Trophoblast cell (in vitro differentiated cells and primary cell): ENCODE results near the gene LRP5.
"Not testable (repeated sequence)": the region's sequence is repeated elsewhere in the genome, so short reads cannot be mapped to it uniquely, and the experiment has no call there.

Experiments
- DNase-seq, 2 donors: peaks; one replicate each; pipeline ENCODE4 v3.0.0-alpha.2; 2016
- H2AFZ ChIP-seq: 2 replicates; pipeline ENCODE4 v1.6.1; 2013; ENCODE audit warnings: low read length, moderate library complexity, mild to moderate bottlenecking; ENCODE audit not compliant: insufficient read depth, poor library complexity
- H2AK5ac ChIP-seq: 2 replicates; pipeline ENCODE4 v1.6.1; 2013; ENCODE audit warnings: mild to moderate bottlenecking, low read length
- H2BK120ac ChIP-seq: 2 replicates; pipeline ENCODE4 v1.6.1; 2013; ENCODE audit warnings: low read length, mild to moderate bottlenecking, moderate library complexity; ENCODE audit not compliant: insufficient read depth, poor library complexity
- H2BK12ac ChIP-seq: 2 replicates; pipeline ENCODE4 v1.6.1; 2013; ENCODE audit warnings: mild to moderate bottlenecking, low read length, moderate library complexity
- H2BK5ac ChIP-seq: 2 replicates; pipeline ENCODE4 v1.6.1; 2013; ENCODE audit warnings: low read length, low read depth, moderate library complexity, mild to moderate bottlenecking; ENCODE audit not compliant: poor library complexity
- H3K14ac ChIP-seq: 2 replicates; pipeline ENCODE4 v1.6.1; 2013; ENCODE audit warnings: mild to moderate bottlenecking, low read length
- H3K18ac ChIP-seq: 2 replicates; pipeline ENCODE4 v1.6.1; 2013; ENCODE audit warnings: mild to moderate bottlenecking, low read length
- H3K23ac ChIP-seq: 2 replicates; pipeline ENCODE4 v1.6.1; 2013; ENCODE audit warnings: low read length
- H3K27ac ChIP-seq: 2 replicates; pipeline ENCODE4 v1.5.1; 2013; ENCODE audit warnings: low read depth, mild to moderate bottlenecking, inconsistent platforms, low read length, moderate library complexity
- H3K27me3 ChIP-seq: 2 replicates; pipeline ENCODE4 v1.6.1; 2013; ENCODE audit warnings: inconsistent platforms, mild to moderate bottlenecking, low read length, moderate library complexity; ENCODE audit not compliant: insufficient read depth
- H3K36me3 ChIP-seq, 2 experiments: 1 replicate in 1 of 2; 2 replicates in 1 of 2; pipeline ENCODE4 v1.6.1; 2013; ENCODE audit warnings: low read length in 2 of 2, mild to moderate bottlenecking in 2 of 2, moderate library complexity in 1 of 2; ENCODE audit not compliant: insufficient read depth in 2 of 2, control insufficient read depth in 1 of 2
- H3K4ac ChIP-seq: 2 replicates; pipeline ENCODE4 v1.6.1; 2013; ENCODE audit warnings: low read depth, mild to moderate bottlenecking, low read length, moderate library complexity
- H3K4me1 ChIP-seq, 2 experiments: 1 replicate in 1 of 2; 2 replicates in 1 of 2; pipeline ENCODE4 v1.6.1; 2013; ENCODE audit warnings: low read length in 2 of 2, mild to moderate bottlenecking in 2 of 2, moderate library complexity in 1 of 2; ENCODE audit not compliant: insufficient read depth in 2 of 2, control insufficient read depth in 1 of 2
- H3K4me2 ChIP-seq: 2 replicates; pipeline ENCODE4 v1.6.1; 2013; ENCODE audit warnings: inconsistent platforms, mild to moderate bottlenecking, low read length, moderate library complexity
- H3K4me3 ChIP-seq: 2 replicates; pipeline ENCODE4 v1.5.1; 2013; ENCODE audit warnings: mild to moderate bottlenecking, low read depth, low read length, inconsistent platforms
- H3K79me1 ChIP-seq: one replicate; pipeline ENCODE4 v1.6.1; 2013; ENCODE audit warnings: low read length
- H3K79me2 ChIP-seq: 2 replicates; pipeline ENCODE4 v1.6.1; 2013; ENCODE audit warnings: low read length, mild to moderate bottlenecking; ENCODE audit not compliant: control insufficient read depth, insufficient read depth, poor library complexity
- H3K9ac ChIP-seq: 2 replicates; pipeline ENCODE4 v1.6.1; 2013; ENCODE audit warnings: mild to moderate bottlenecking, low read length
- H3K9me3 ChIP-seq: 2 replicates; pipeline ENCODE4 v1.6.1; 2013; ENCODE audit warnings: low read depth, mild to moderate bottlenecking, control low read depth, inconsistent platforms, low read length; ENCODE audit not compliant: insufficient read depth
- H4K12ac ChIP-seq: 2 replicates; pipeline ENCODE4 v1.6.1; 2013; ENCODE audit warnings: low read depth, mild to moderate bottlenecking, low read length, moderate library complexity
- H4K8ac ChIP-seq: 2 replicates; pipeline ENCODE4 v1.6.1; 2013; ENCODE audit warnings: low read depth, mild to moderate bottlenecking, low read length, moderate library complexity
- H4K91ac ChIP-seq: one replicate; pipeline ENCODE4 v1.6.1; 2013; ENCODE audit warnings: low read depth, mild to moderate bottlenecking, low read length, moderate library complexity
- WGBS: extraction: QIAGEN DNeasy Blood & Tissue Kit; methylation state at CpG from one replicate; pipeline ENCODE4 v1.1.7; 2013; ENCODE audit warnings: missing lambda C conversion rate; ENCODE audit not compliant: insufficient read length, insufficient coverage; ENCODE audit errors: extremely low coverage; 5-methylcytosine and 5-hydroxymethylcytosine counted together

The LRP5 gene

GRCh38 chr11:68297812-68298658 lies 14.4 kb upstream of the LRP5 start:
- no peak overlapping the region for H3K23ac ChIP-seq
- H2AFZ ChIP-seq = no peak overlapping the region
- no peaks in the 10 kb centered on the region for H3K27me3 ChIP-seq
- H3K4me3 ChIP-seq = no peak overlapping the region
- H2BK12ac ChIP-seq = no peak overlapping the region
- DNase-seq = peak; percentile 56 to 83
- H3K36me3 ChIP-seq = no peaks in the 10 kb centered on the region
- H3K79me2 ChIP-seq = no peaks in the 10 kb centered on the region
- H4K8ac ChIP-seq = no peak overlapping the region
- no peak overlapping the region for H3K9ac ChIP-seq
- H3K79me1 ChIP-seq = no peaks in the 10 kb centered on the region
- H3K4ac ChIP-seq = no peak overlapping the region
- H4K91ac ChIP-seq = no peak overlapping the region
- H3K18ac ChIP-seq = no peak overlapping the region
- H2BK120ac ChIP-seq = no peak overlapping the region
- no peak overlapping the region for H3K27ac ChIP-seq
- H3K9me3 ChIP-seq = peaks cover 2% of the 10 kb centered on the region
- H3K4me2 ChIP-seq = no peak overlapping the region
- H3K14ac ChIP-seq = no peak overlapping the region
- no peaks in the 10 kb centered on the region for H3K4me1 ChIP-seq
- H2BK5ac ChIP-seq = no peak overlapping the region
- no peak overlapping the region for H4K12ac ChIP-seq
- H2AK5ac ChIP-seq = no peak overlapping the region
- no CpG with 5 or more reads among the region's 40 CpGs for WGBS

- WGBS = no CpG with 5 or more reads among the region's 15 CpGs
- H3K27ac ChIP-seq = no peak overlapping the region
These were observed 13.5 kb upstream of the LRP5 start for GRCh38 chr11:68298659-68299516.

GRCh38 chr11:68299517-68299879 lies 12.9 kb upstream of the LRP5 start:
- H4K91ac ChIP-seq, DNase-seq, H3K4me3 ChIP-seq, H3K4me1 ChIP-seq, H2AFZ ChIP-seq, H3K27ac ChIP-seq, H3K79me2 ChIP-seq, H3K14ac ChIP-seq, H4K12ac ChIP-seq, H3K4ac ChIP-seq, H3K18ac ChIP-seq, H2BK120ac ChIP-seq, H2BK5ac ChIP-seq, H3K9me3 ChIP-seq, H3K36me3 ChIP-seq, H3K4me2 ChIP-seq, H3K23ac ChIP-seq, H2BK12ac ChIP-seq, H4K8ac ChIP-seq, H3K27me3 ChIP-seq, H3K9ac ChIP-seq, H2AK5ac ChIP-seq, H3K79me1 ChIP-seq: not testable (repeated sequence)
- no CpG with 5 or more reads among the region's 9 CpGs for WGBS

More at GRCh38 chr11:68298659-68299516, 13.5 kb upstream of the LRP5 start:
- Histone ChIP-seq H2BK120ac (no peak overlapping the region), H3K9ac (no peak overlapping the region), H3K4me2 (no peak overlapping the region), H3K27me3 (no peaks in the 10 kb centered on the region), H3K9me3 (peaks cover 2% of the 10 kb centered on the region), H3K79me1 (no peaks in the 10 kb centered on the region), H3K23ac (no peak overlapping the region), H2AK5ac (no peak overlapping the region), H3K36me3 (no peaks in the 10 kb centered on the region), H4K8ac (no peak overlapping the region), H2BK5ac (no peak overlapping the region), H4K12ac (no peak overlapping the region), H2BK12ac (no peak overlapping the region), H3K18ac (no peak overlapping the region), H3K14ac (no peak overlapping the region), H3K4me3 (no peak overlapping the region), H3K4me1 (no peaks in the 10 kb centered on the region), H4K91ac (no peak overlapping the region), H3K79me2 (no peaks in the 10 kb centered on the region), H3K4ac (no peak overlapping the region), H2AFZ (no peak overlapping the region)
- no peak for DNase-seq

DNA sequence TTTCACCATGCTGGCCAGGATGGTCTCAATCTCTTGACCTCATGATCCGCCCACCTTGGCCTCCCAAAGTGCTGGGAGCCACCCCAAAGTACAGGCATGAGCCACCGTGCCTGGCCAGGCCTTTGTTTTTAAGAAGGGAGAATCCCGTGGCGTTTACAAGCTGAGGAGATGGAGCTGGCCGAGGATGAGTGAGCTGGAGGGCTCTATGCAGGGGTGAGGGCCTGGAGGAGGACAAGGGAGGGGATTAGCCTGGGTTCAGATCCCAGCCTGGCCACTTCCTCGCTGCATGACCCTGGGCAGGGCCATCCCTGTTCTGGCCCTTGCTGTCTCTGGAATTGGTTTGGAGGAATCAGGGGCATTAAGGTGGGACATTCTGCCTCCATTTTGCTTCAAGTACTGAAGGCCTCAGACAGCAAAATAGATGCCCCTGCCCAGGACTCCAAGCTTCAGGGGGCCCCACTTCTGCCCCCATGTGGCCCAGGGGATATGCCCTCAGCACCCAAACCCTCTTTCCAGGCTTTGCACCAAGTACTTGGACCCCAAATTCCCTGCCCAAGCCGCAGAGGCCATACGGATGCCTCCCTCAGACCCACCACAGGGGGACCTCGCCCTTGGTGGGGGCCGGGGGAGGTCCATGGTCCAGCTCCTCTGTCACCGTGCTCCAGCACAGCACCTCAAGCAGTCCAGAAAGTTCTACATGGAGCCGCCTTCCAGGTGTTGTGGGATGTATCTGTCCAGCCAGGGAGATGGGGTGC lies 12.1 kb upstream of the LRP5 start:
- Histone ChIP-seq H3K27ac (no peak overlapping the region), H3K4ac (no peak overlapping the region), H2BK120ac (no peak overlapping the region), H2AK5ac (no peak overlapping the region), H3K27me3 (no peaks in the 10 kb centered on the region), H3K14ac (no peak overlapping the region), H3K4me2 (no peak overlapping the region), H2BK12ac (no peak overlapping the region), H3K79me1 (no peaks in the 10 kb centered on the region), H3K18ac (no peak overlapping the region), H3K9me3 (peaks cover 8% of the 10 kb centered on the region), H3K23ac (no peak overlapping the region), H2BK5ac (no peak overlapping the region), H4K91ac (no peak overlapping the region), H3K9ac (no peak overlapping the region), H2AFZ (no peak overlapping the region), H3K79me2 (no peaks in the 10 kb centered on the region), H4K12ac (no peak overlapping the region), H3K4me1 (no peaks in the 10 kb centered on the region), H4K8ac (no peak overlapping the region), H3K36me3 (no peaks in the 10 kb centered on the region), H3K4me3 (no peak overlapping the region)
- WGBS = no CpG with 5 or more reads among the region's 12 CpGs
- no peak for DNase-seq
